ENCODE data around the gene NCAPD2.
"Not testable (repeated sequence)": the region's sequence is repeated elsewhere in the genome, so short reads cannot be mapped to it uniquely, and the experiment has no call there.

NCAPD2 gene

DNA sequence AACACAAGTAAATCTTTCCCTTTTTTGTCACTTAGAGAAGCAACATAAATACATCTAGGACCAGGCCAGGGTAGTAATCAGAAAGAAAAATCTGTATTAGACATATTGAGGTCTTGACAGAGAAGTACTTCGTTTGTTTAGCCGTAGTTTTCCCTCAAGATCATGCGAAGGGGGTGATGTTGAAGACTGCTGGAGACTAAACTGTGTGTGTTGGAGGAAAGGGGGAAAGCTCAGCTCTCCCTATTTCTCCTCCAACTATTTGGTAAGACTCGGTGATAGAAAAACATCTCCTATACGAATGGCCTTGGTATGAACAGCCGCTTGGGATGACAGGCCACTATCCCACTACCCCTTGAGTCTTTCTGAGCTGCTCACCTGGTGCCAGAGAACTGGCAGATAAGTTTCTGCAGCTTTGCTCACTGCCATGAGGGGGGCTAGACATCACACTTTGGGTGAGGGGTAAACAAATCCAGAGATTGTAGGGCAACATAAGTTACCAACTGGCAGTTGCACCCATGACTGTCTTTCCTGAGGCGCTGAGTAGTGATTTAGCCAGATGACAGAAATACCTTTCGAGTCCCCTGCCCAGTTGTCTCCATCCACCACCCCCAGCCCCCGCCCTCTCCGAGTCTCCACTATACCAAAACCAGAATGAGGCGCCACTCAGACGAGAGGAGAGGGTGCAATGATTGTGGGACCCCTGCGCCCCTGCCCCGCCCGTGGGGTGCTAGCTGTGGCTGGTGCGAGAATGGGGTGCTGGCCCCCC is 24.1 kb upstream of the NCAPD2 start:
- peak overlapping the region; percentile 75 for H3K27ac Mint-ChIP-seq
- peaks cover 14% of the 10 kb centered on the region for H3K36me3 Mint-ChIP-seq
- H3K4me3 Mint-ChIP-seq, result peak overlapping the region; percentile 92
- peaks cover 44% of the 10 kb centered on the region for H3K4me1 Mint-ChIP-seq
- no peaks in the 10 kb centered on the region for H3K27me3 Mint-ChIP-seq
- ATAC-seq (ENCODE audit: low read depth) (no peak), DNase-seq (ENCODE audit: low spot score in 2 of 2) (no peak)
- H3K9me3 Mint-ChIP-seq, result no peaks in the 10 kb centered on the region

DNA sequence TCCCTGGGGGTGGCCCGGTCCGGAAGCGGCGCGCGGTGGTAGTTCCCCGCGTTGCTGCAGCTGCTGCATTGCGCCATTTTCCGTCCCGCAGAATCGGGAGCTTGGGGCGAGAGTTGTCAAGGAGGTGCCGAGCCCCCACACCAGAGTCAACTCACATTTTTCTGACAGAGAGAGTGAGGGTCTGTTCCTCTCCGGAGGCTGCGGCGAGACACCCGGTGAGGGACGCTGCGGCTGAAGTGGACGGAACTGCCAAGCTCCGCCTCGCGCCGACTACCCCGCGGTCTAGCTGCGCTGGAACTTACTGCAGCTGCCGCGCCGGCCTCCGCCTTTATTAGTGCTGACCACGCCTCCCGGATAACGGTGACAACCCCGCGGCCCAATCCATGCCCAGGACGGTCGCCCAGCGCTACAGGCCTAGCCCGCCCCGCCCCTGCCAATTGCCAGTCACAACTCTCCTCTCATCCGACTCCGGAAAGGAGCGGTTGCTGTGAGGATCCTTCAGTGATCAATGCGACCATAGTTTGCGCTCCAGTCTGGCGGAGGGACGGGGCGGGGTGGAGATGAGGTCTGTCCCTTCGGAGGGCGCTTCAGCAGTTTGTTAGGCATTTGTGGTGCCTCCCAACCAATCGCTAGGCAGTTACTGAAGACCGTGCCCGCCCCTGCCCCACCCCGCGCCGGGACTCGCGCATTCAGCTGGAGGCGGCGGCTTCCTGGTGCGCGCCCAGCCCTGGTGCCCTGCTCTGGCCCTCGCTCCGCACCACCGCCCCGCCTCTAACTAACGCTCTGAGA is 23.3 kb upstream of the NCAPD2 start, which contains the start of gene VAMP1:
TSS of gene VAMP1 (minus strand) at position 303 of the 789 bp plus-strand sequence. CDS start at position 157, 146 bp downstream.
- H3K4me3 Mint-ChIP-seq, result peak within 1 kb of the TSS; percentile 92
- H3K9me3 Mint-ChIP-seq, result no peaks in the 10 kb centered on the region
- H3K4me1 Mint-ChIP-seq, result peaks cover 41% of the 10 kb centered on the region
- H3K36me3 Mint-ChIP-seq, result peaks cover 12% of the 10 kb centered on the region
- no peaks in the 10 kb centered on the region for H3K27me3 Mint-ChIP-seq
- H3K27ac Mint-ChIP-seq, result peak within 1 kb of the TSS; percentile 75
- ATAC-seq (ENCODE audit: low read depth) (peak; percentile 89), DNase-seq (ENCODE audit: low spot score in 2 of 2) (peak; percentile 91 to 95)

DNA sequence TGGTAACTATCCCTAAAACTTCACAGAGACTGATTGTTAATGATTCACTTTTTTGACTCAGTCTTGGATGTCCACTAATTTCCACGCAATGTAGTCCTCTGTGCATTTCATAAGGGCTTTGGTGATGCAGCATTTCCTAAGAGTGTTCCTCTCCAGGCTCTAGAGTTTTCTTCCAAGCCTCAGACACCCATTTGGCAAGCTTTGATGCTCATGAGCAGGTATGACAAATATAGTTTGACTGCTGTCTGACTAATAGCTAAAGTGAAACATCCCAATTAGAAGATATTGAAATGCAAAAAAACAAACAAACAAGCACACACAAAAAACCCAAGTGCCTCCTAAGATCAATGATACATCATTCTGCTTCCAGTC is 21.9 kb upstream of the NCAPD2 start:
- Mint-ChIP-seq H3K9me3 (no peaks in the 10 kb centered on the region), H3K27me3 (no peaks in the 10 kb centered on the region), H3K4me3 (peak overlapping the region; percentile 17), H3K27ac (no peak overlapping the region), H3K36me3 (peaks cover 3% of the 10 kb centered on the region), H3K4me1 (peaks cover 30% of the 10 kb centered on the region)
- DNase-seq (ENCODE audit: low spot score in 2 of 2) (no peak), ATAC-seq (ENCODE audit: low read depth) (no peak)

DNA sequence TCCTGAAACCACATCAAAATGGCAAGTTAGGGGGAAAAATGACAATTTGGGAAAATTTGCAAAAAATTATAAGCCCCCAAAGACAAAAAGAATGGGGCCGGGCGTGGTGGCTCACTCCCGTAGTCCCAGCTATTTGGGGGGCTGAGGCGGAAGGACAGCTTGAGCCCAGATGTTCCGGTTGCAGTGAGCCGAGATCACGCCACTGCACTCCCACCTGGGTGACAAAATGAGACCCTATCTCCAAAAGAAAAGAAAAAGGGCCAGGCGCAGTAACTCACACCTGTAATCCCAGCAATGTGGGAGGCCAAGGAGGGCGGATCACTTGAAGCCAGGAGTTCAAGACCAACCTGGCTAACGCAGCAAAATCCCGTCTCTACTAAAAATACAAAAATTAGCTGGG is 21.4 kb upstream of the NCAPD2 start:
- no peak for ATAC-seq (ENCODE audit: low read depth)
- Mint-ChIP-seq H3K27me3 (no peaks in the 10 kb centered on the region), H3K4me3 (no peak overlapping the region), H3K9me3 (no peaks in the 10 kb centered on the region), H3K4me1 (peaks cover 26% of the 10 kb centered on the region), H3K36me3 (no peaks in the 10 kb centered on the region), H3K27ac (no peak overlapping the region)
- DNase-seq (ENCODE audit: low spot score in 2 of 2), result no peak

DNA sequence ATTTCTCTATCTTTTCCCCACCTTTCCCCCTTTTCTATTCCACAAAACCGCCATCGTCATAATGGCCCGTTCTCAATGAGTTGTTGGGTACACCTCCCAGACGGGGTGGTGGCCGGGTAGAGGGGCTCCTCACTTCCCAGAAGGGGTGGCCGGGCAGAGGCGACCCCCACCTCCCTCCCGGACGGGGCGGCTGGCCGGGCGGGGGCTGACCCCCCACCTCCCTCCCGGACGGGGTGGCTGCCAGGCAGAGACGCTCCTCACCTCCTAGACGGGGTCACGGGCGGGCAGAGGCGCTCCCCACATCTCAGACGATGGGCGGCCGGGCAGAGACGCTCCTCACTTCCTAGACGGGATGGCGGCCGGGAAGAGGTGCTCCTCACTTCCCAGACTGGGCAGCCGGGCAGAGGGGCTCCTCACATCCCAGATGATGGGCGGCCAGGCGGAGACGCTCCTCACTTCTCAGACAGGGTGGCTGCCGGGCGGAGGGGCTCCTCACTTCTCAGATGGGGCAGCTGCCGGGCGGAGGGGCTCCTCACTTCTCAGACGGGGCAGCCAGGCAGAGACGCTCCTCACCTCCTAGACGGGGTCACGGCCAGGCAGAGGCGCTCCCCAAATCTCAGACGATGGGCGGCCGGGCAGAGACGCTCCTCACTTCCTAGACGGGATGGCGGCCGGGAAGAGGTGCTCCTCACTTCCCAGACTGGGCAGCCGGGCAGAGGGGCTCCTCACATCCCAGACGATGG is 18.5 kb upstream of the NCAPD2 start:
- H3K27me3 Mint-ChIP-seq; H3K36me3 Mint-ChIP-seq; ATAC-seq (ENCODE audit: low read depth); H3K9me3 Mint-ChIP-seq; DNase-seq (ENCODE audit: low spot score in 2 of 2); H3K27ac Mint-ChIP-seq; H3K4me1 Mint-ChIP-seq; H3K4me3 Mint-ChIP-seq: not testable (repeated sequence)

DNA sequence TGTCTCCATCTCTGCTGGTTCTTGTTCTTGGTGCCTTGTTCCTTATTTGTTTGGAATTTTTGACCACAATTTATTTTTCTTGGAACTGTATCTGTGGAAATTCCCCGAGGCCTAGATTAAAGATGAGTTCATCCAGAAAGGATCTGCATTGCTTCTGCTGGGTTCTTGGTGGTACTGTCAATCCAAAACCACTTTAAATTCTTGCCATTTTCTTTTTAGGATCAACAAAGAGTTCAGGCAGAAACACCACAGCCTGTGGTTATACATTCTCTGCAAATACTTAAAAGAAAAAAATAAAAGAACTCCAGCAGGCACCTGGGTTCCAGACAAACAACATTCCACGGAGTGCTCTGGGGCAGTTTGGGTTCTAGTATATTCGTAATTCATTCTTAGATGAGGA is 17.4 kb upstream of the NCAPD2 start:
- no peak for DNase-seq (ENCODE audit: low spot score in 2 of 2)
- Mint-ChIP-seq H3K4me3 (no peak overlapping the region), H3K4me1 (no peaks in the 10 kb centered on the region), H3K36me3 (no peaks in the 10 kb centered on the region), H3K9me3 (no peaks in the 10 kb centered on the region), H3K27me3 (no peaks in the 10 kb centered on the region), H3K27ac (no peak overlapping the region)
- ATAC-seq (ENCODE audit: low read depth), result no peak

DNA sequence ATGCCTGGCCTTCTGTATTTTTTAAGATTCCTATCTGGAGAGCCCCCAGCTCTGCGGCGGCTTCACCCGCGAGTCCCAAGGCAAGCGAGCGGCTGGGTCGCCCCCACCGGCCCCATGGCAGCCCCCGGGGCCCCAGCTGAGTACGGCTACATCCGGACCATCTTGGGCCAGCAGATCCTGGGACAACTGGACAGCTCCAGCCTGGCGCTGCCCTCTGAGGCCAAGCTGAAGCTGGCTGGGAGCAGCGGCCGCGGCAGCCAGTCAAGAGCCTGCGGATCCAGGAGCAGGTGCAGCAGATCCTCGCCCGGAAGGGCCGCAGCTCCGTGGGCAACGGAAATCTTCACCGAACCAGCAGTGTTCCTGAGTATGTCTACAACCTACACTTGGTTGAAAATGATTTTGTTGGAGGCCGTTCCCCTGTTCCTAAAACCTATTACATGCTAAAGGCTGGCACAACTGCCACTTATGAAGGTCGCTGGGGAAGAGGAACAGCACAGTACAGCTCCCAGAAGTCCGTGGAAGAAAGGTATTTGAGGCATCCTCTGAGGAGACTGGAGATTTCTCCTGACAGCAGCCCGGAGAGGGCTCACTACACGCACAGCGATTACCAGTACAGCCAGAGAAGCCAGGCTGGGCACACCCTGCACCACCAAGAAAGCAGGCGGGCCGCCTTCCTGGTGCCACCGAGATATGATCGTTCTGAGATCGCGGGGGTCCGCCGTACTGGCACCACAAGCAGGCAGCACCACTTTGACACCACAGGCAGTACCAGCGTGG is 16.1 kb upstream of the NCAPD2 start:
- not testable (repeated sequence) for H3K27me3 Mint-ChIP-seq; H3K36me3 Mint-ChIP-seq; ATAC-seq (ENCODE audit: low read depth); H3K27ac Mint-ChIP-seq; H3K9me3 Mint-ChIP-seq; H3K4me1 Mint-ChIP-seq; H3K4me3 Mint-ChIP-seq; DNase-seq (ENCODE audit: low spot score in 2 of 2)

DNA sequence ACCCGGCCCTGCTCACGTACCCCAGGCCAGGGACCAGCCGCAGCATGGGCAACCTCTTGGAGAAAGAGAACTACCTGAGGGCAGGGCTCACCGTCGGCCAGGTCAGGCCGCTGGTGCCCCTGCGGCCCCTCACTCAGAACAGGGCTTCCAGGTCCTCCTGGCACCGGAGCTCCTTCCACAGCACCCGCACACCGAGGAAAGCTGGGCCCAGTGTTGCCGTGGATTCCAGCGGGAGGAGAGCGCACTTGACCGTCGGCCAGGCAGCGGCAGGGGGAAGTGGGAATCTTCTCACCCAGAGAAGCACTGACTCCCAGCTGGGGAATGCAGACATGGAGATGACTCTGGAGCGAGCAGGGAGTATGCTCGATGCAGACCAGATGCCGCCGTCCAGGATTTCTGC is 15.5 kb upstream of the NCAPD2 start:
- no peaks in the 10 kb centered on the region for H3K27me3 Mint-ChIP-seq
- H3K36me3 Mint-ChIP-seq, result no peaks in the 10 kb centered on the region

DNA sequence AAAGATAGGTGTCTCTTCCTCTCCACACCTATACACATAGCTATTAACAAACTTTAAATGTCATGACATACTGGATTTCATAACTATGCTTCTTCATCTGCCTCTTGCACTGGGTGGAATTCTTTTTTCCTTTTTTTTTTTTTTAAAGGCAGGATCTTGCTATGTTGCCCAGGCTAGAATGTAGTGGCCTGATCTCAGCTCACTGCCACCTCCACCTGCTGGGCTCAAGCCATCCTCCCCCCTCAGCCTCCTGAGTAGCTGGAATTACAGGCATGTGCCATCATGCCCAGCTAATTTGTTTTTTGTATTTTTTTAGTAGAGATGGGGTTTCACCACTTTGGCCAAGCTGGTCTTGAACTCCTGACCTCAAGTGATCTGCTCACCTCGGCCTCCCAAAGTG is 5.7 kb upstream of the NCAPD2 start:
- peaks cover 9% of the 10 kb centered on the region for H3K36me3 Mint-ChIP-seq
- ATAC-seq (ENCODE audit: low read depth) (no peak), DNase-seq (ENCODE audit: low spot score in 2 of 2) (no peak)
- H3K4me3 Mint-ChIP-seq, result no peak overlapping the region
- no peaks in the 10 kb centered on the region for H3K27me3 Mint-ChIP-seq
- no peak overlapping the region for H3K27ac Mint-ChIP-seq
- no peaks in the 10 kb centered on the region for H3K4me1 Mint-ChIP-seq
- no peaks in the 10 kb centered on the region for H3K9me3 Mint-ChIP-seq

More for the DNA sequence above, 15.5 kb upstream of the NCAPD2 start:
- ATAC-seq (ENCODE audit: low read depth) (no peak), DNase-seq (ENCODE audit: low spot score in 2 of 2) (no peak)
- Mint-ChIP-seq H3K4me1 (no peaks in the 10 kb centered on the region), H3K4me3 (no peak overlapping the region), H3K9me3 (no peaks in the 10 kb centered on the region), H3K27ac (no peak overlapping the region)

DNA sequence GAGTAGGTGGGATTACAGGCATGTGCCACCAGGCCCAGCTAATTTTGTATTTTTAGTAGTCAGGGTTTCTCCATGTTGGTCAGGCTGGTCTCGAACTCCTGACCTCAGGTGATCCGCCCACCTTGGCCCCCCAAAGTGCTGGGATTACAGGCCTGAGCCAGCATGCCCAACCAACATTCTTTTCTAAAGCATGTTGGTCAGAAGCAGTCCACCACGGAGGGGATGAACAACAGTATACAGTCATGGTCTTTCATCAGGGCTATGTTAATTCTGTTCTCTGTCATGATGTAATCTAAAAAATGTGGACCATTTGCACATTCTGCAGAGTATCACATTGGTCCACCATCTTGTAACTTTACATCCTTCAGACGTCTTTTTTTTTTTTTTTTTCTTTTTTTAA is 4.5 kb upstream of the NCAPD2 start:
- Mint-ChIP-seq H3K27me3 (no peaks in the 10 kb centered on the region), H3K4me1 (peaks cover 3% of the 10 kb centered on the region), H3K9me3 (no peaks in the 10 kb centered on the region), H3K27ac (no peak overlapping the region), H3K4me3 (no peak overlapping the region), H3K36me3 (peaks cover 9% of the 10 kb centered on the region)
- ATAC-seq (ENCODE audit: low read depth), result no peak
- DNase-seq (ENCODE audit: low spot score in 2 of 2), result no peak

DNA sequence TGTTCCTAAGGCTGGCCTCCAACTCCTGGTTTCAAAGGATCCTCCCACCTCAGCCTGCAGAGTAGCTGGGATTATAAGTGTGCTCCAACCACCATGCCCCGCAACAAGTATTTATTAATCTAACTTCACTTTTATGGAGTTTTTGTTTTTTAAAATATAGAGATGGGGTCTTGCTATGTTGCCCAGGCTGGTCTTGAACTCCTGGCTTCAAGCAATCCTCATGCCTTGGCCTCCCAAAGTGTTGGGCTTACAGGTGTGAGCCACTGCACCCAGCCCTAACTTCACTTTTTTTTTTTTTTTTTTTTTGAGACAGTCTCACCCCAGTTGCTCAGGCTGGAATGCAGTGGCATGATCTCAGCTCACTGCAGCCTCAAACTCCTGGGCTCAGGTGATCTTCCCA is 3.2 kb upstream of the NCAPD2 start:
- DNase-seq (ENCODE audit: low spot score in 2 of 2); H3K9me3 Mint-ChIP-seq; ATAC-seq (ENCODE audit: low read depth); H3K4me3 Mint-ChIP-seq; H3K36me3 Mint-ChIP-seq; H3K27ac Mint-ChIP-seq; H3K27me3 Mint-ChIP-seq: not testable (repeated sequence)
- peaks cover 12% of the 10 kb centered on the region for H3K4me1 Mint-ChIP-seq

DNA sequence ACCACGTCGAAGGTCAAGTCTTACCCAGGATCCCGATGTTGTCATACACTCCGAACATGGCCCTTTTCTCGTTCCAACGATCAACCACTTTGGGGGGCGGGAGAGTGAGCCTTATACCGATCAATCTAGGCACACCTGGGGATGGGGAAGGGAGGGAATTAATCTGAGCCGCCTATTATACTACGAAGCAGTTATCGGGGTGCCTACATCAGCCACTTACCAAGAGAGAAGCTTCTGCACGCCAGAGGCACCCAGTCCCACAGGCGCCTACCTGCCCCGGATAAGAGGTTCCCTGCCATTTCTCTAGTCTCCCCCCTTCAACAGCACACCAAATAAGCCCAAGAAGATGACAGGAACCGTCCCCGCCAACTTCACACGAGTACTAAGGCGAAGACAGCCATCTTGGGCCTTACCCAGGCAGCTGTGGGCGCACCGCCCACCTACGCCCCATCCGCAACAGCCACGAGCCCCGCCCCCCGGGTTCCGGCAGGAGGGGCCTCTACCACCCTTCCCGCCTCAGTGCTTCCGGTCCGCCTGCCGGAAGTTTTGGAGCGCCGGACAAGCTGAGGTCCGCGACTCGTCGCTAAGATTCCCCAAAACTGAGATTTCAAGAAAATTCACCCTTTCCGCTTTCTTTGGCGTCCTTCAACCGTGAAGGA is 935 bp upstream of the NCAPD2 start, which contains the start of gene MRPL51:
TSS of gene MRPL51 (minus strand) at position 425 of the 659 bp plus-strand sequence. CDS start at position 299, 126 bp downstream.
- peaks cover 11% of the 10 kb centered on the region for H3K36me3 Mint-ChIP-seq
- peaks cover 14% of the 10 kb centered on the region for H3K4me1 Mint-ChIP-seq
- no peaks in the 10 kb centered on the region for H3K27me3 Mint-ChIP-seq
- peak; percentile 79 for ATAC-seq (ENCODE audit: low read depth)
- DNase-seq (ENCODE audit: low spot score in 2 of 2), result peak; percentile 82 to 96
- peak within 1 kb of the TSS; percentile 98 for H3K27ac Mint-ChIP-seq
- no peaks in the 10 kb centered on the region for H3K9me3 Mint-ChIP-seq
- peak within 1 kb of the TSS; percentile 97 for H3K4me3 Mint-ChIP-seq

DNA sequence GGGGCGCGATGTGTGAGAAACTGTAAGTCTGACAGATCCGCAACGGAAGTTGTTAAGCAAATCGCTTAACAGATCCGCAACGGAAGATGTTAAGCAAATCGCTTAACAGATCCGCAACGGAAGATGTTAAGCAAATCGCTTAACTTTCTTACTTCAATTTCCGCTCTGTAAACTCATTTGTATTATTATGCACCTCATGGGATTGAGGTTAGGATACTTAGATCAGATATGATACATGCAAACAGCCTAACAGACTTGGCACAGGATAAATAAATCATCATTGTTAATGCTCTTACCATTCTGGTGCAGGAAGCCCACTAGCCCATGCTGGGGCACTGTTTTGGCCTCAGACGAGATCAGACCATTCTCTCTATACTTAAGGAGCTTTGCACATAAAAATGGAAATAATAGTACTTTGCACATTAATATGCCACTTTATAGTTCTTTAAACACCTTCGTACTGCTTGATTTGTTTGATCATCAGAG is 399 bp downstream of the NCAPD2 start:
- Mint-ChIP-seq H3K27ac (peak overlapping the region; percentile 98), H3K9me3 (no peaks in the 10 kb centered on the region)
- no peak for ATAC-seq (ENCODE audit: low read depth)

More for the DNA sequence above, 399 bp downstream of the NCAPD2 start:
- Mint-ChIP-seq H3K36me3 (peaks cover 13% of the 10 kb centered on the region), H3K27me3 (no peaks in the 10 kb centered on the region), H3K4me3 (peak overlapping the region; percentile 97), H3K4me1 (peaks cover 14% of the 10 kb centered on the region)
- DNase-seq (ENCODE audit: low spot score in 2 of 2), result no peak
